HepG2 (cell line): ENCODE data around the gene RRBP1. TPM values are rescaled to one million over a fixed set of nuclear protein-coding genes. Genes with fewer than 3 reads are reported as not detected.
A peak's percentile ranks its signal among the peaks of the same experiment; 100 is the strongest.

ENCODE experiments used
- BRCA1 ChIP-seq: sonication (generic); formaldehyde crosslinking; IDR thresholded peaks from 2 replicates; pipeline ENCODE4 v1.4.0; 2020; ENCODE audit warnings: missing genetic modification reagents
- DR1 ChIP-seq: sonication (generic); formaldehyde crosslinking; IDR thresholded peaks from 2 replicates; pipeline ENCODE4 v1.8.0; 2021; ENCODE audit warnings: mild to moderate bottlenecking, missing genetic modification reagents, inconsistent platforms
- HCFC1 ChIP-seq: fragments of 150-350 bp; IDR thresholded peaks from 2 replicates; pipeline ENCODE4 v1.6.1; 2014; ENCODE audit warnings: low read depth, low read length
- HOXA5 ChIP-seq: sonication (generic); formaldehyde crosslinking; IDR thresholded peaks from 2 replicates; pipeline ENCODE4 v1.4.0; 2020; ENCODE audit warnings: missing genetic modification reagents
- IKZF4 ChIP-seq: sonication (generic); formaldehyde crosslinking; IDR thresholded peaks from 2 replicates; pipeline ENCODE4 v1.5.1; 2020; ENCODE audit warnings: borderline replicate concordance, mild to moderate bottlenecking, low read depth, missing genetic modification reagents; ENCODE audit errors: not compliant biosample characterization
- KDM5A ChIP-seq: fragments of 200-600 bp; sonication (generic); IDR thresholded peaks from 2 replicates; pipeline ENCODE4 v1.7.0; 2018; ENCODE audit warnings: antibody characterized with exemption, mild to moderate bottlenecking, low read length, borderline replicate concordance
- MXD4 ChIP-seq: IDR thresholded peaks from 2 replicates; pipeline ENCODE4 v1.6.1; 2016; ENCODE audit warnings: mild to moderate bottlenecking, missing biosample characterization, missing genetic modification reagents
- NFIC ChIP-seq: IDR thresholded peaks from 2 replicates; pipeline ENCODE4 v1.6.1; 2012; ENCODE audit warnings: mild to moderate bottlenecking, low read length, inconsistent platforms
- PHF21A ChIP-seq: sonication (generic); formaldehyde crosslinking; IDR thresholded peaks from 2 replicates; pipeline ENCODE4 v1.5.0; 2020; ENCODE audit warnings: mild to moderate bottlenecking, missing genetic modification reagents
- RBAK ChIP-seq: sonication (generic); formaldehyde crosslinking; IDR thresholded peaks from 2 replicates; pipeline ENCODE4 v1.5.1; 2020; ENCODE audit warnings: mild to moderate bottlenecking, missing genetic modification reagents
- SIX1 ChIP-seq: sonication (generic); formaldehyde crosslinking; IDR thresholded peaks from 2 replicates; pipeline ENCODE4 v1.4.0; 2020; ENCODE audit warnings: missing genetic modification reagents, borderline replicate concordance
- SIX4 ChIP-seq: sonication (generic); formaldehyde crosslinking; IDR thresholded peaks from 2 replicates; pipeline ENCODE4 v1.4.0; 2020; ENCODE audit warnings: missing genetic modification reagents
- SMAD3 ChIP-seq: sonication (generic); formaldehyde crosslinking; IDR thresholded peaks from 2 replicates; pipeline ENCODE4 v1.4.0; 2020; ENCODE audit warnings: missing genetic modification reagents
- SRSF9 ChIP-seq: fragments of 200-400 bp; formaldehyde crosslinking; IDR thresholded peaks from 2 replicates; pipeline ENCODE4 v1.6.1; 2018; ENCODE audit warnings: borderline replicate concordance, mild to moderate bottlenecking, low read depth, low read length; ENCODE audit not compliant: insufficient read depth, poor library complexity, severe bottlenecking
- TEAD3 ChIP-seq: optimal IDR thresholded peaks from 2 replicates; pipeline ENCODE3; 2016; ENCODE audit warnings: borderline replicate concordance
- polyA plus RNA-seq, 8 experiments: library from polyadenylated mRNA; depleted of rRNA in 3 of 8; stranded (reverse) in 7 of 8; unstranded in 1 of 8; fragments of >200 nt; fragmentation: Illumina TruSeq in 4 of 8; extraction: Trizol in 4 of 8; gene quantifications; 2 replicates each; pipeline versions ENCODE4 v1.2.1 to v1.2.3, GENCODE V29; 2011 to 2016; ENCODE audit warnings: low read depth in 4 of 8, missing spikeins in 1 of 8, mixed read lengths in 1 of 8; ENCODE audit not compliant: insufficient read depth in 1 of 8
- total RNA-seq, 5 experiments: library from RNA; depleted of rRNA; stranded (reverse); fragments of >200 nt; fragmentation: Illumina TruSeq; extraction: Trizol; gene quantifications; 2 replicates each; pipeline ENCODE4 v1.2.3, GENCODE V29; 2016; ENCODE audit warnings: low read depth in 1 of 5
- TF ChIP-seq, protein P1 (sequence below): sonication (generic); formaldehyde crosslinking; conservative IDR thresholded peaks from 2 replicates; pipeline ENCODE4 v1.5.0; 2020; ENCODE audit warnings: missing genetic modification reagents
- TF ChIP-seq, protein P2 (sequence below): sonication (generic); formaldehyde crosslinking; IDR thresholded peaks from 2 replicates; pipeline ENCODE4 v1.8.1; 2022; ENCODE audit warnings: low read depth, mild to moderate bottlenecking, missing genetic modification reagents
- TF ChIP-seq, protein P3 (sequence below), 2 experiments: fragments of 450-650 bp in 1 of 2; sonication (generic) in 1 of 2; formaldehyde crosslinking; IDR thresholded peaks; 2 replicates each; pipeline versions ENCODE4 v1.5.0 to v1.8.0; 2020 to 2022; ENCODE audit warnings: mild to moderate bottlenecking in 1 of 2, missing genetic modification reagents in 1 of 2
- TF ChIP-seq, protein P4 (sequence below): sonication (generic); formaldehyde crosslinking; IDR thresholded peaks from 2 replicates; pipeline ENCODE4 v1.4.0; 2020; ENCODE audit warnings: low read depth, mild to moderate bottlenecking, missing genetic modification reagents
- TF ChIP-seq, protein P5 (sequence below): sonication (generic); formaldehyde crosslinking; IDR thresholded peaks from 2 replicates; pipeline ENCODE4 v1.4.0; 2020; ENCODE audit warnings: missing genetic modification reagents
- TF ChIP-seq, protein P6 (sequence below): sonication (generic); formaldehyde crosslinking; conservative IDR thresholded peaks from 2 replicates; pipeline ENCODE4 v1.4.0; 2020; ENCODE audit warnings: missing genetic modification reagents

The RRBP1 gene
- total and polyA plus RNA-seq, 2 of the 13 experiments (the other 11 are each of a cell fraction or from before 2014, with no cell fraction given), result 150 to 222 TPM

DNA sequence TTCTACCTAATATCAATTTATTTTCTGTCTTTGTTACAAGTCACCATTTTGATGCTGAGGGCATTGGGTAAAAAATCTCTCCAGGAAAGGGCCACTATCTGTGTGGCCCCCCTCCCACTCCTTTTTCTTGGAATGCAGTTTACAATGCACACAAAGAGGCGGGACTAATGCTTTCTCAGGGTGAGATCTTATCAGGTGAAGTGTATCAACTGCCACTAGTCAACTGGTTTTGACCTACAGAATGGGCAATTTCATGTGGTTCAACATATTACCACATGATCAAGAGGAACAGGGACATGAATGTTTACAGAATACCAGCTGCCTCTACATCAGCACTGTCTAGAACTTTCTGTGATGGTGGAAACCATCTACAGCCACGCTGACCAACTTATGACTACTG lies 3.7 kb downstream of the RRBP1 start (continued):
- TF ChIP-seq, protein P1, sequence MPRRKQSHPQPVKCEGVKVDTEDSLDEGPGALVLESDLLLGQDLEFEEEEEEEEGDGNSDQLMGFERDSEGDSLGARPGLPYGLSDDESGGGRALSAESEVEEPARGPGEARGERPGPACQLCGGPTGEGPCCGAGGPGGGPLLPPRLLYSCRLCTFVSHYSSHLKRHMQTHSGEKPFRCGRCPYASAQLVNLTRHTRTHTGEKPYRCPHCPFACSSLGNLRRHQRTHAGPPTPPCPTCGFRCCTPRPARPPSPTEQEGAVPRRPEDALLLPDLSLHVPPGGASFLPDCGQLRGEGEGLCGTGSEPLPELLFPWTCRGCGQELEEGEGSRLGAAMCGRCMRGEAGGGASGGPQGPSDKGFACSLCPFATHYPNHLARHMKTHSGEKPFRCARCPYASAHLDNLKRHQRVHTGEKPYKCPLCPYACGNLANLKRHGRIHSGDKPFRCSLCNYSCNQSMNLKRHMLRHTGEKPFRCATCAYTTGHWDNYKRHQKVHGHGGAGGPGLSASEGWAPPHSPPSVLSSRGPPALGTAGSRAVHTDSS, result no peak
- TF ChIP-seq PHF21A (CRISPR knock-in tag) (no peak), TEAD3 (CRISPR knock-in tag) (peak; percentile 37), BRCA1 (no peak), NFIC (no peak), HCFC1 (no peak), SMAD3 (CRISPR knock-in tag) (no peak), HOXA5 (CRISPR knock-in tag) (no peak), MXD4 (CRISPR knock-in tag) (no peak), SRSF9 (no peak), SIX1 (CRISPR knock-in tag) (no peak), RBAK (CRISPR knock-in tag) (no peak), KDM5A (no peak), SIX4 (no peak), DR1 (CRISPR knock-in tag) (no peak), IKZF4 (no peak)
- TF ChIP-seq, protein P2, sequence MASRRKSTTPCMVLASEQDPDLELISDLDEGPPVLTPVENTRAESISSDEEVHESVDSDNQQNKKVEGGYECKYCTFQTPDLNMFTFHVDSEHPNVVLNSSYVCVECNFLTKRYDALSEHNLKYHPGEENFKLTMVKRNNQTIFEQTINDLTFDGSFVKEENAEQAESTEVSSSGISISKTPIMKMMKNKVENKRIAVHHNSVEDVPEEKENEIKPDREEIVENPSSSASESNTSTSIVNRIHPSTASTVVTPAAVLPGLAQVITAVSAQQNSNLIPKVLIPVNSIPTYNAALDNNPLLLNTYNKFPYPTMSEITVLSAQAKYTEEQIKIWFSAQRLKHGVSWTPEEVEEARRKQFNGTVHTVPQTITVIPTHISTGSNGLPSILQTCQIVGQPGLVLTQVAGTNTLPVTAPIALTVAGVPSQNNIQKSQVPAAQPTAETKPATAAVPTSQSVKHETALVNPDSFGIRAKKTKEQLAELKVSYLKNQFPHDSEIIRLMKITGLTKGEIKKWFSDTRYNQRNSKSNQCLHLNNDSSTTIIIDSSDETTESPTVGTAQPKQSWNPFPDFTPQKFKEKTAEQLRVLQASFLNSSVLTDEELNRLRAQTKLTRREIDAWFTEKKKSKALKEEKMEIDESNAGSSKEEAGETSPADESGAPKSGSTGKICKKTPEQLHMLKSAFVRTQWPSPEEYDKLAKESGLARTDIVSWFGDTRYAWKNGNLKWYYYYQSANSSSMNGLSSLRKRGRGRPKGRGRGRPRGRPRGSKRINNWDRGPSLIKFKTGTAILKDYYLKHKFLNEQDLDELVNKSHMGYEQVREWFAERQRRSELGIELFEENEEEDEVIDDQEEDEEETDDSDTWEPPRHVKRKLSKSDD (CRISPR knock-in tag), result no peak
- TF ChIP-seq, protein P3, sequence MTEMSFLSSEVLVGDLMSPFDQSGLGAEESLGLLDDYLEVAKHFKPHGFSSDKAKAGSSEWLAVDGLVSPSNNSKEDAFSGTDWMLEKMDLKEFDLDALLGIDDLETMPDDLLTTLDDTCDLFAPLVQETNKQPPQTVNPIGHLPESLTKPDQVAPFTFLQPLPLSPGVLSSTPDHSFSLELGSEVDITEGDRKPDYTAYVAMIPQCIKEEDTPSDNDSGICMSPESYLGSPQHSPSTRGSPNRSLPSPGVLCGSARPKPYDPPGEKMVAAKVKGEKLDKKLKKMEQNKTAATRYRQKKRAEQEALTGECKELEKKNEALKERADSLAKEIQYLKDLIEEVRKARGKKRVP (CRISPR knock-in tag; IDR thresholded peaks at IDR 0.05), result no peak
- TF ChIP-seq, protein P4, sequence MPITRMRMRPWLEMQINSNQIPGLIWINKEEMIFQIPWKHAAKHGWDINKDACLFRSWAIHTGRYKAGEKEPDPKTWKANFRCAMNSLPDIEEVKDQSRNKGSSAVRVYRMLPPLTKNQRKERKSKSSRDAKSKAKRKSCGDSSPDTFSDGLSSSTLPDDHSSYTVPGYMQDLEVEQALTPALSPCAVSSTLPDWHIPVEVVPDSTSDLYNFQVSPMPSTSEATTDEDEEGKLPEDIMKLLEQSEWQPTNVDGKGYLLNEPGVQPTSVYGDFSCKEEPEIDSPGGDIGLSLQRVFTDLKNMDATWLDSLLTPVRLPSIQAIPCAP (CRISPR knock-in tag), result no peak
- TF ChIP-seq, protein P5, sequence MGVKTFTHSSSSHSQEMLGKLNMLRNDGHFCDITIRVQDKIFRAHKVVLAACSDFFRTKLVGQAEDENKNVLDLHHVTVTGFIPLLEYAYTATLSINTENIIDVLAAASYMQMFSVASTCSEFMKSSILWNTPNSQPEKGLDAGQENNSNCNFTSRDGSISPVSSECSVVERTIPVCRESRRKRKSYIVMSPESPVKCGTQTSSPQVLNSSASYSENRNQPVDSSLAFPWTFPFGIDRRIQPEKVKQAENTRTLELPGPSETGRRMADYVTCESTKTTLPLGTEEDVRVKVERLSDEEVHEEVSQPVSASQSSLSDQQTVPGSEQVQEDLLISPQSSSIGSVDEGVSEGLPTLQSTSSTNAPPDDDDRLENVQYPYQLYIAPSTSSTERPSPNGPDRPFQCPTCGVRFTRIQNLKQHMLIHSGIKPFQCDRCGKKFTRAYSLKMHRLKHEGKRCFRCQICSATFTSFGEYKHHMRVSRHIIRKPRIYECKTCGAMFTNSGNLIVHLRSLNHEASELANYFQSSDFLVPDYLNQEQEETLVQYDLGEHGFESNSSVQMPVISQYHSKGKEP (CRISPR knock-in tag), result no peak
- TF ChIP-seq, protein P6, sequence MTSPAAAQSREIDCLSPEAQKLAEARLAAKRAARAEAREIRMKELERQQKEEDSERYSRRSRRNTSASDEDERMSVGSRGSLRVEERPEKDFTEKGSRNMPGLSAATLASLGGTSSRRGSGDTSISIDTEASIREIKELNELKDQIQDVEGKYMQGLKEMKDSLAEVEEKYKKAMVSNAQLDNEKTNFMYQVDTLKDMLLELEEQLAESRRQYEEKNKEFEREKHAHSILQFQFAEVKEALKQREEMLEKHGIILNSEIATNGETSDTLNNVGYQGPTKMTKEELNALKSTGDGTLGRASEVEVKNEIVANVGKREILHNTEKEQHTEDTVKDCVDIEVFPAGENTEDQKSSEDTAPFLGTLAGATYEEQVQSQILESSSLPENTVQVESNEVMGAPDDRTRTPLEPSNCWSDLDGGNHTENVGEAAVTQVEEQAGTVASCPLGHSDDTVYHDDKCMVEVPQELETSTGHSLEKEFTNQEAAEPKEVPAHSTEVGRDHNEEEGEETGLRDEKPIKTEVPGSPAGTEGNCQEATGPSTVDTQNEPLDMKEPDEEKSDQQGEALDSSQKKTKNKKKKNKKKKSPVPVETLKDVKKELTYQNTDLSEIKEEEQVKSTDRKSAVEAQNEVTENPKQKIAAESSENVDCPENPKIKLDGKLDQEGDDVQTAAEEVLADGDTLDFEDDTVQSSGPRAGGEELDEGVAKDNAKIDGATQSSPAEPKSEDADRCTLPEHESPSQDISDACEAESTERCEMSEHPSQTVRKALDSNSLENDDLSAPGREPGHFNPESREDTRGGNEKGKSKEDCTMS, result no peak
